HEK293T (cell line): ENCODE measurements around the gene CHST15.

ENCODE experiments used
- CTCF ChIA-PET: fragments of 350-600 bp; formaldehyde crosslinking; extraction: SDS; loops from one replicate; lab custom pipeline; 2021; ENCODE audit warnings: antibody characterized with exemption, inconsistent platforms; lab: Yijun Ruan, JAX
- POLR2A ChIA-PET: fragments of 350-600 bp; formaldehyde crosslinking; extraction: SDS; loops from one replicate; lab custom pipeline; 2020; ENCODE audit warnings: antibody characterized with exemption, inconsistent platforms; lab: Yijun Ruan, JAX
- DNase-seq: peaks from one replicate; pipeline ENCODE4 v3.0.0; 2012; ENCODE audit warnings: mixed read lengths; ENCODE audit errors: extremely low spot score
- ARNT ChIP-seq: fragments of 450-650 bp; IDR thresholded peaks from 2 replicates; pipeline ENCODE4 v1.6.1; 2017; ENCODE audit warnings: mild to moderate bottlenecking
- BHLHE40 ChIP-seq: fragments of 450-650 bp; IDR thresholded peaks from 2 replicates; pipeline ENCODE4 v1.6.1; 2016; ENCODE audit warnings: mild to moderate bottlenecking, moderate library complexity, borderline replicate concordance
- CTBP1 ChIP-seq: fragments of 450-650 bp; IDR thresholded peaks from 2 replicates; pipeline ENCODE4 v1.6.1; 2016; ENCODE audit warnings: borderline replicate concordance
- ELF4 ChIP-seq: fragments of 450-650 bp; IDR thresholded peaks from 2 replicates; pipeline ENCODE4 v1.6.1; 2017; ENCODE audit warnings: antibody characterized with exemption
- FOXA1 ChIP-seq: fragments of 450-650 bp; IDR thresholded peaks from 2 replicates; pipeline ENCODE4 v1.6.1; 2016; ENCODE audit warnings: mild to moderate bottlenecking
- FOXK2 ChIP-seq: fragments of 450-650 bp; IDR thresholded peaks from 2 replicates; pipeline ENCODE4 v1.6.1; 2016; ENCODE audit warnings: mild to moderate bottlenecking
- FOXM1 ChIP-seq: fragments of 450-650 bp; IDR thresholded peaks from 2 replicates; pipeline ENCODE4 v1.6.1; 2017; ENCODE audit warnings: mild to moderate bottlenecking, borderline replicate concordance
- HDGF ChIP-seq: fragments of 450-650 bp; IDR thresholded peaks from 2 replicates; pipeline ENCODE4 v1.6.1; 2017; ENCODE audit warnings: antibody characterized with exemption, borderline replicate concordance
- L3MBTL2 ChIP-seq: fragments of 450-650 bp; conservative IDR thresholded peaks from 2 replicates; pipeline ENCODE4 v1.6.1; 2016; ENCODE audit warnings: mild to moderate bottlenecking
- LEF1 ChIP-seq: fragments of 450-650 bp; IDR thresholded peaks from 2 replicates; pipeline ENCODE4 v1.6.1; 2017; ENCODE audit warnings: mild to moderate bottlenecking, borderline replicate concordance
- NFRKB ChIP-seq: fragments of 450-650 bp; IDR thresholded peaks from 2 replicates; pipeline ENCODE4 v1.6.1; 2016; ENCODE audit warnings: mild to moderate bottlenecking, moderate library complexity
- PKNOX1 ChIP-seq: fragments of 450-650 bp; IDR thresholded peaks from 2 replicates; pipeline ENCODE4 v1.6.1; 2016
- SP1 ChIP-seq: fragments of 450-650 bp; IDR thresholded peaks from 2 replicates; pipeline ENCODE4 v1.6.1; 2017
- SUZ12 ChIP-seq: fragments of 450-650 bp; IDR thresholded peaks from 2 replicates; pipeline ENCODE4 v1.6.1; 2016; ENCODE audit warnings: mild to moderate bottlenecking
- TARDBP ChIP-seq: fragments of 450-650 bp; IDR thresholded peaks from 2 replicates; pipeline ENCODE4 v1.6.1; 2016
- ZNF384 ChIP-seq: fragments of 450-650 bp; IDR thresholded peaks from 2 replicates; pipeline ENCODE4 v1.6.1; 2016

The CHST15 gene

GRCh38 chr10:123990889-123991288 lies 102.5 kb downstream of the CHST15 start:
- POLR2A ChIA-PET = no interaction called here
- CTCF ChIA-PET = no interaction called here
- TF ChIP-seq LEF1 (no peak), ZNF384 (no peak), ARNT (no peak), ELF4 (no peak), FOXK2 (no peak), NFRKB (no peak), PKNOX1 (no peak), FOXM1 (no peak)
- no peak for DNase-seq

GRCh38 chr10:123988694-123989093 lies 104.7 kb downstream of the CHST15 start:
- no peak for TF ChIP-seq FOXK2
- no peak for TF ChIP-seq SUZ12
- TF ChIP-seq BHLHE40 = no peak
- TF ChIP-seq ZNF384 = no peak
- TF ChIP-seq ELF4 = no peak
- TF ChIP-seq CTBP1 = no peak
- TF ChIP-seq ARNT = no peak
- TF ChIP-seq FOXA1 = no peak
- no peak for TF ChIP-seq L3MBTL2
- no peak for TF ChIP-seq LEF1
- TF ChIP-seq SP1 = no peak
- TF ChIP-seq TARDBP = no peak
- no peak for TF ChIP-seq NFRKB
- no peak for TF ChIP-seq PKNOX1
- ChIA-PET CTCF (no interaction called here), POLR2A (no interaction called here)

GRCh38 chr10:123986736-123987135 lies 106.7 kb downstream of the CHST15 start:
- no peak for TF ChIP-seq FOXM1
- TF ChIP-seq PKNOX1 = no peak
- no peak for TF ChIP-seq CTBP1
- no peak for TF ChIP-seq L3MBTL2
- no peak for TF ChIP-seq TARDBP
- TF ChIP-seq FOXA1 = no peak
- no peak for TF ChIP-seq SUZ12
- TF ChIP-seq FOXK2 = no peak
- no peak for TF ChIP-seq ELF4
- no peak for TF ChIP-seq HDGF
- no peak for TF ChIP-seq SP1
- TF ChIP-seq ARNT = no peak
- TF ChIP-seq ZNF384 = no peak
- TF ChIP-seq NFRKB = no peak
- TF ChIP-seq LEF1 = no peak
- ChIA-PET POLR2A (no interaction called here), CTCF (no interaction called here)
- no peak for DNase-seq

More at GRCh38 chr10:123988694-123989093, 104.7 kb downstream of the CHST15 start:
- no peak for DNase-seq

- DNase-seq = peak; percentile 68
- CTCF ChIA-PET = no interaction called here
- POLR2A ChIA-PET = no interaction called here
- TF ChIP-seq HDGF = no peak
- TF ChIP-seq FOXA1 = no peak
- TF ChIP-seq NFRKB = no peak
- TF ChIP-seq L3MBTL2 = no peak
- TF ChIP-seq BHLHE40 = no peak
- TF ChIP-seq SUZ12 = no peak
- TF ChIP-seq CTBP1 = no peak
Measured at GRCh38 chr10:123974406-123974805, 119.0 kb downstream of the CHST15 start.

GRCh38 chr10:123972481-123973401 lies 120.7 kb downstream of the CHST15 start:
- POLR2A ChIA-PET = no interaction called here
- TF ChIP-seq LEF1 = no peak
- TF ChIP-seq SUZ12 = no peak
- TF ChIP-seq FOXM1 = no peak
- TF ChIP-seq FOXK2 = no peak
- no peak for TF ChIP-seq ARNT
- TF ChIP-seq NFRKB = no peak
- TF ChIP-seq FOXA1 = no peak
- no peak for TF ChIP-seq L3MBTL2
- no peak for TF ChIP-seq ZNF384
- no peak for TF ChIP-seq HDGF
- no peak for TF ChIP-seq TARDBP
- no peak for TF ChIP-seq CTBP1
- TF ChIP-seq BHLHE40 = no peak
- no peak for TF ChIP-seq SP1
- no peak for TF ChIP-seq ELF4
- CTCF ChIA-PET = no interaction called here
- no peak for DNase-seq

- ChIA-PET POLR2A (no interaction called here), CTCF (interaction anchor here (0.6 to 1.4 kb wide), 2 partner anchors 387 to 388 kb away, joined by 3 to 5 read pairs; no protein-coding TSS in a partner anchor)
- no peak for TF ChIP-seq ZNF384
- no peak for TF ChIP-seq TARDBP
- TF ChIP-seq SP1 = no peak
- no peak for TF ChIP-seq CTBP1
- DNase-seq = no peak
Measured at GRCh38 chr10:123970927-123971286, 122.5 kb downstream of the CHST15 start.
